ENCODE measurements around the gene POLR3K. TPM values are rescaled to one million over a fixed set of nuclear protein-coding genes. Genes with fewer than 3 reads are reported as not detected.
A peak's percentile ranks its signal among the peaks of the same experiment; 100 is the strongest.

Gene POLR3K
- total RNA-seq, 2 experiments from 2014 or later: 47.7 to 48.2 TPM

DNA sequence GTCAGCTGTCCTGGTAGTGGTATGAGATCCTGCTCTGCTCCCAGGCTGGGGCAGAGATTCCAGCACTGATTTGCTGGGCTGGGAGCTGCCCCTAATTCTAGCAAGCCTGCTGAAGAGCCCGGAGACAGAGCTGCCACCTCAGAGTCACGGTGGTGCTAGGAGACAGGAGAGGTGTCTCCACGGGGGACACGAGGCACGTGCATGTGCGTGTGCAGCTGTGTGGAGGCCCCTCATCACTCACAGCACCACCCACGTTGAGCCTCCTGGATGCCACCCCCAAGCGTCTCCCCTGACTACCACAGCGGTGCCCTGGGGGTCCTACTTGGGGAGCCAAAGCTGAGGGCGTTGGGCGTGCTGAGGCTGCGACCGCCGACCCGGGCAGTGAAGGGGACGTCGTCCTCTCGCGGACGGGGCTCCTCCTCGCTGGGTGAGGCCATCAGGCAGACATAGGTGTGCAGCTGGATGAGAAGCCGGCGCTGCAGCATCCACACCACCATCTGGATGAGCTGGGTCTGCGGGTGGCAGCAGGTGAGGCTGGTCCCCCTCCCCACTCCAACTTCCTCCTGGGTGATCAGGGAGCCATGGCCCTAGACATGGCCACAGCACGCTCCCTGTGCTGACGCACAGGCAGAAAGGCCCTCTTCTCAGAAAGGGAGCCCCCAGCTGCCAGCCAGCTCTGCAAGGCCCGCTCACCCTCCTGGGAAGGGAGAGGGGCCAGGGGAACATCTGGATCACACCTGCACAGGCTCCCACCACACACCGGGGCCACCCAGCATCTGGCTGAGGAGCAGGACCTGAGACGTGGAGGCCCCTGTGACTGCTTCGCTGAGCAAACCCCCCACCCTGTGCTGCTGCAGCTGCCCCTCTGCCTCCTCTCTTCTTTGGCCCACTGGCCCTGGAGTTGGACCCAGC is 36.2 kb upstream of the POLR3K start:
- ChIA-PET POLR2A (interaction anchor here (1.2 kb wide), 1 partner anchor 15 kb away, joined by 3 read pairs; no protein-coding TSS in a partner anchor), CTCF (interaction anchor here (2.8 kb wide), 1 partner anchor 24 kb away, joined by 16 read pairs; no protein-coding TSS in a partner anchor)

DNA sequence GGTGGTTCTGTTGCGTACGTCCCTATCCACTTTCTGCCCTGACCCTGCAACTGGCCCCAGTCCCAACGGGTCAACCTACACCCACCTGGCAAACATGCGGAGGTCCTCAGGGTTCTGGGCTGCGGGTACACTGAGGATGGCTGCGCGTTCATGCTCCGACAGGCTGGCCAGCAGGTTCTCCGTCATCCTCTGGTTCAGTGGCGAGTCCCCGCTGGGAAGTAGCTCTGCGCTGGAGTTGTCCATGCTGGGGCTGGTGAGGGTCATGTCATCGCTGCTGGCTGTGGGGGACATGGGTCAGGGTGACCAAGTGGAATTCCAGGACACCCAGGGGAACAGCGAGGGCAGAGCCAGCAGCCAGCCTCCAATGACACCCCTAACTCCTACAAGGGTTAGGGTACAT is 35.2 kb upstream of the POLR3K start:
- peaks cover 30% of the 10 kb centered on the region for H3K36me3 Mint-ChIP-seq (ENCODE audit: low read depth)
- no peaks in the 10 kb centered on the region for H3K27me3 Mint-ChIP-seq (ENCODE audit: low read depth)
- CTCF ChIA-PET: no interaction called here
- H3K9me3 Mint-ChIP-seq (ENCODE audit: insufficient read depth): no peaks in the 10 kb centered on the region
- POLR2A ChIA-PET: no interaction called here
- no peak overlapping the region for H3K27ac Mint-ChIP-seq
- peaks cover 29% of the 10 kb centered on the region for H3K4me1 Mint-ChIP-seq (ENCODE audit: low read depth)
- ATAC-seq (no peak), DNase-seq (no peak)
- no peak overlapping the region for H3K4me3 Mint-ChIP-seq

More for the DNA sequence above, 36.2 kb upstream of the POLR3K start:
- no peaks in the 10 kb centered on the region for H3K9me3 Mint-ChIP-seq (ENCODE audit: insufficient read depth)
- H3K27ac Mint-ChIP-seq: no peak overlapping the region
- no peak overlapping the region for H3K4me3 Mint-ChIP-seq
- H3K36me3 Mint-ChIP-seq (ENCODE audit: low read depth): peaks cover 23% of the 10 kb centered on the region
- H3K4me1 Mint-ChIP-seq (ENCODE audit: low read depth): peaks cover 19% of the 10 kb centered on the region
- ATAC-seq: no peak
- DNase-seq: no peak
- H3K27me3 Mint-ChIP-seq (ENCODE audit: low read depth): no peaks in the 10 kb centered on the region

- Mint-ChIP-seq H3K9me3 (ENCODE audit: insufficient read depth) (no peaks in the 10 kb centered on the region), H3K27ac (peak overlapping the region; percentile 71), H3K27me3 (ENCODE audit: low read depth) (no peaks in the 10 kb centered on the region), H3K4me1 (ENCODE audit: low read depth) (peaks cover 35% of the 10 kb centered on the region), H3K4me3 (no peak overlapping the region), H3K36me3 (ENCODE audit: low read depth) (peaks cover 32% of the 10 kb centered on the region)
- POLR2A ChIA-PET: no interaction called here
- ATAC-seq (no peak), DNase-seq (no peak)
- CTCF ChIA-PET: interaction anchor here (0.7 to 2.8 kb wide), 4 partner anchors 10 to 22 kb away, joined by 3 to 33 read pairs (median 7); no protein-coding TSS in a partner anchor
Observed at GRCh38 chr16:86483-86952, 33.1 kb upstream of the POLR3K start.

GRCh38 chr16:85865-86264 is 32.5 kb upstream of the POLR3K start:
- Mint-ChIP-seq H3K36me3 (ENCODE audit: low read depth) (peaks cover 34% of the 10 kb centered on the region), H3K9me3 (ENCODE audit: insufficient read depth) (no peaks in the 10 kb centered on the region), H3K4me1 (ENCODE audit: low read depth) (peaks cover 35% of the 10 kb centered on the region), H3K27me3 (ENCODE audit: low read depth) (no peaks in the 10 kb centered on the region), H3K4me3 (no peak overlapping the region), H3K27ac (peak overlapping the region; percentile 71)
- ATAC-seq (no peak), DNase-seq (no peak)
- ChIA-PET CTCF (interaction anchor here (1.6 to 2.9 kb wide), 4 partner anchors 11 to 21 kb away, joined by 5 to 33 read pairs (median 17); no protein-coding TSS in a partner anchor), POLR2A (interaction anchor here (1.0 to 1.4 kb wide), 2 partner anchors 23 to 33 kb away, joined by 3 to 6 read pairs; partner anchors contain the start of genes POLR3K and SNRNP25)

- ATAC-seq (no peak), DNase-seq (no peak)
- Mint-ChIP-seq H3K4me1 (ENCODE audit: low read depth) (peaks cover 35% of the 10 kb centered on the region), H3K36me3 (ENCODE audit: low read depth) (peaks cover 36% of the 10 kb centered on the region), H3K27me3 (ENCODE audit: low read depth) (no peaks in the 10 kb centered on the region), H3K4me3 (no peak overlapping the region), H3K27ac (peak overlapping the region; percentile 89), H3K9me3 (ENCODE audit: insufficient read depth) (no peaks in the 10 kb centered on the region)
- ChIA-PET CTCF (interaction anchor here (1.1 to 2.9 kb wide), 5 partner anchors 11 to 21 kb away, joined by 3 to 33 read pairs (median 8); no protein-coding TSS in a partner anchor), POLR2A (interaction anchor here (1.0 to 1.6 kb wide), 3 partner anchors 10 to 32 kb away, joined by 3 to 7 read pairs (median 6); partner anchors contain the start of genes POLR3K and SNRNP25)
Observed at GRCh38 chr16:85407-85782, 32.0 kb upstream of the POLR3K start.

- Mint-ChIP-seq H3K27me3 (ENCODE audit: low read depth) (no peaks in the 10 kb centered on the region), H3K27ac (peak overlapping the region; percentile 89), H3K36me3 (ENCODE audit: low read depth) (peaks cover 39% of the 10 kb centered on the region), H3K4me3 (peak overlapping the region; percentile 37), H3K4me1 (ENCODE audit: low read depth) (peaks cover 35% of the 10 kb centered on the region), H3K9me3 (ENCODE audit: insufficient read depth) (no peaks in the 10 kb centered on the region)
- CTCF ChIA-PET: interaction anchor here (1.0 to 2.9 kb wide), 6 partner anchors 12 to 22 kb away, joined by 3 to 33 read pairs (median 6); no protein-coding TSS in a partner anchor
- ATAC-seq (peak; percentile 76), DNase-seq (peak; percentile 79)
- POLR2A ChIA-PET: interaction anchor here (1.0 to 1.6 kb wide), 4 partner anchors 9 to 32 kb away, joined by 3 to 7 read pairs (median 4); partner anchors contain the start of genes POLR3K and SNRNP25
Observed at GRCh38 chr16:84718-85406, 31.5 kb upstream of the POLR3K start.

DNA sequence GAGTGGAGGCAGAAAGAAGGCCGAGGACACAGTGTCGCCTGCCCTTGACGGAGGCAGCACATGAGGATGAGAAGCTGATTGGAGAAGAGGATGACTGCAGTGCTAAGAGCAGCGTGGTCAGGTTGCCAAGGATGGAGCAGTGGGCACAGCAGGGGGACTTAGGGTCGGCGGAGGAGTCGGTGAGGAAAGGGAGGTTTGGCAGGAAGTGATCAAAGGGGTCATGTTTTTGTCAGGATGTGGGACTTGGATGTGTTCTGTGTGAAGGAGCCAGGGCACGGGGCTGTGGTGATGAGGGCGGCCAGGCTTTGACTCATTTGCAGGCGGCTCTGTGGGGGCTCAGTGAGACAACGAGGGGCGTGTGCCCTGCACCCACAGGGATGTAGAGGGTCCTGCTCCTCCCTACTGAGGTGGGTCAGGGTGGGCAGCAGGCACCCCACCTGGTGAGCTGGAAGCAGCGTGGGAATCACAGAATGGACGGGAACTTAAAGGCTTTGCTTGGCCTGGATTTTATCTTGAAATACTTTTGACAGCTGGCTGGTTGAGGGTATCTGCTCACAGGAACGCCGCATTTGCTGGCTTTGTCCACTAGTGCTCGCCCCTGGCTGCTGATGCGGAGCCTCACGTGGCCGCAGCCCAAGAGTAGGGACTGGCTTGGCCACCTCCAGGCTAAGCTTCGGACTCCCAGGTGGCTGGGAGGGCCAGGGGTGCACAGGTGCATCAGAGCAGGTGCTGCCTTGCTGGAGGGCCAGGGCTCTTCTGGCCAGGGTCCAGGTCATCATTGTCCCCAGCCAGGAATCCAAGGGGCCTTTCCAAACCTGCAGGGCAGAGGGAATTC is 30.6 kb upstream of the POLR3K start:
- ATAC-seq (peak; percentile 33), DNase-seq (peak; percentile 62)
- H3K27ac Mint-ChIP-seq: peak overlapping the region; percentile 89
- no peaks in the 10 kb centered on the region for H3K9me3 Mint-ChIP-seq (ENCODE audit: insufficient read depth)
- peaks cover 44% of the 10 kb centered on the region for H3K36me3 Mint-ChIP-seq (ENCODE audit: low read depth)
- peak overlapping the region; percentile 42 for H3K4me3 Mint-ChIP-seq
- H3K4me1 Mint-ChIP-seq (ENCODE audit: low read depth): peaks cover 40% of the 10 kb centered on the region
- POLR2A ChIA-PET: interaction anchor here (1.0 to 1.6 kb wide), 2 partner anchors 9 to 15 kb away, joined by 3 to 7 read pairs; no protein-coding TSS in a partner anchor
- no peaks in the 10 kb centered on the region for H3K27me3 Mint-ChIP-seq (ENCODE audit: low read depth)
- CTCF ChIA-PET: interaction anchor here (1.0 to 2.9 kb wide), 5 partner anchors 13 to 23 kb away, joined by 3 to 33 read pairs (median 8); no protein-coding TSS in a partner anchor

DNA sequence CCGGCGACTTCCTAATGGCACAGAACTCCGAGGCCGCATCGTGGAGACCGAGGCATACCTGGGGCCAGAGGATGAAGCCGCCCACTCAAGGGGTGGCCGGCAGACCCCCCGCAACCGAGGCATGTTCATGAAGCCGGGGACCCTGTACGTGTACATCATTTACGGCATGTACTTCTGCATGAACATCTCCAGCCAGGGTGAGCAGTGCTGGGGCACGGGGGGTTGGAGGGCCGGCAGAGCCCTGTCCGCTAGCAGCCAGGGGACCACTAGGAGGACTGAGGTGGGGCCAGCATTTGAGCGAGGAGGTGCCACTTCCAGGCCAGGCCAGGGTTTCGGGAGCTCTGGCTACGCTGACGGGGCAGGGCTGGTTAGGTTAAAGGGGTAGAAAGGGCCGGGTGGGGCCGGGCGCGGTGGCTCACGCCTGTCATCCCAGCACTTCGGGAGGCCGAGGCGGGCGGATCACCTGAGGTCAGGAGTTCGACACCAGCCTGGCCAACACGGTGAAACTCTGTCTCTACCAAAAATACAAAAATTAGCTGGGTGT is 29.7 kb upstream of the POLR3K start:
- H3K4me1 Mint-ChIP-seq (ENCODE audit: low read depth): peaks cover 45% of the 10 kb centered on the region
- ATAC-seq (no peak), DNase-seq (no peak)
- H3K27me3 Mint-ChIP-seq (ENCODE audit: low read depth): no peaks in the 10 kb centered on the region
- ChIA-PET POLR2A (interaction anchor here (0.9 kb wide), 1 partner anchor 10 kb away, joined by 3 read pairs; no protein-coding TSS in a partner anchor), CTCF (interaction anchor here (2.9 kb wide), 1 partner anchor 17 kb away, joined by 26 read pairs; no protein-coding TSS in a partner anchor)
- H3K36me3 Mint-ChIP-seq (ENCODE audit: low read depth): peaks cover 37% of the 10 kb centered on the region
- no peak overlapping the region for H3K4me3 Mint-ChIP-seq
- peak overlapping the region; percentile 49 for H3K27ac Mint-ChIP-seq
- H3K9me3 Mint-ChIP-seq (ENCODE audit: insufficient read depth): no peaks in the 10 kb centered on the region

DNA sequence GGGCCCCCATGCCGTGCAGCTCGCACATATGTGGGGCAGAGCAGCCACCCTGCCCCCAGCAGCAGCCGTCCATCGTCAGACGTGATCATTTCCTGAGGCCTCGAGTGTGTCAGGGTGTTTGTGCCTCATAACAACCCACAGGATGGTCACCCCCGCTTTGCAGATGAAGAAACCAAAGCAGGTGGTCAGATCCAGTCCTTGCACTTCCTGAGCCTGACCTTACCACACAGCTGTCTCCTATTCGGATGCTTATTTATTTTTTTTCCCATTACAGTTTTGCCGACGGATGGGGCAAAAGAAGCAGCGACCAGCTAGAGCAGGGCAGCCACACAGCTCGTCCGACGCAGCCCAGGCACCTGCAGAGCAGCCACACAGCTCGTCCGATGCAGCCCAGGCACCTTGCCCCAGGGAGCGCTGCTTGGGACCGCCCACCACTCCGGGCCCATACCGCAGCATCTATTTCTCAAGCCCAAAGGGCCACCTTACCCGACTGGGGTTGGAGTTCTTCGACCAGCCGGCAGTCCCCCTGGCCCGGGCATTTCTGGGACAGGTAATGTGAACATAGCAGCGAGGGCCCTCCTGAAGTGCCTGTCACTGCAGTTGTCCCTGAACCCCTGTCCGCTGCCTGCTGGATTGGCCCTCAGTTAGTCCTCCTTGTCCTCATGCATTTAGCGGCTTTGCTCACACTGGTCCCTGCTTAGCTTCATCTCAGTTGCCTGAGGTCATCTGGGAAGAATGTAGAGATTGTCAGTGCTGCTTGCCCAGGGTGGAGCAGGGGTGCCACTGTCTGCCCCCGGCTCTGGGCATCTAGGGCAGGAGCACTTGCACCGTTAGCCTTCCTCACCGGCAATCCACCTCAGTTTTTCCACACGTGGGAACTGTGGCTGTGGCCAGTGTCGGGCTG is 26.0 kb upstream of the POLR3K start:
- Mint-ChIP-seq H3K9me3 (ENCODE audit: insufficient read depth) (no peaks in the 10 kb centered on the region), H3K27me3 (ENCODE audit: low read depth) (peaks cover 5% of the 10 kb centered on the region), H3K36me3 (ENCODE audit: low read depth) (peaks cover 21% of the 10 kb centered on the region), H3K4me1 (ENCODE audit: low read depth) (peaks cover 43% of the 10 kb centered on the region), H3K4me3 (peak overlapping the region; percentile 87), H3K27ac (peak overlapping the region; percentile 87)
- DNase-seq: no peak
- ATAC-seq: no peak
- ChIA-PET CTCF (interaction anchor here (1.7 to 2.3 kb wide), 2 partner anchors 14 to 17 kb away, joined by 10 to 11 read pairs; no protein-coding TSS in a partner anchor), POLR2A (no interaction called here)

All from activated CD8-positive, alpha-beta T cell treated with anti-CD3 and anti-CD28 coated beads, Interleukin-2, amount 10 ng/mL, durations not matched to agents 7 days and 5 days (primary cell).